Measurements from ENCODE around the gene RARRES2.

DNA sequence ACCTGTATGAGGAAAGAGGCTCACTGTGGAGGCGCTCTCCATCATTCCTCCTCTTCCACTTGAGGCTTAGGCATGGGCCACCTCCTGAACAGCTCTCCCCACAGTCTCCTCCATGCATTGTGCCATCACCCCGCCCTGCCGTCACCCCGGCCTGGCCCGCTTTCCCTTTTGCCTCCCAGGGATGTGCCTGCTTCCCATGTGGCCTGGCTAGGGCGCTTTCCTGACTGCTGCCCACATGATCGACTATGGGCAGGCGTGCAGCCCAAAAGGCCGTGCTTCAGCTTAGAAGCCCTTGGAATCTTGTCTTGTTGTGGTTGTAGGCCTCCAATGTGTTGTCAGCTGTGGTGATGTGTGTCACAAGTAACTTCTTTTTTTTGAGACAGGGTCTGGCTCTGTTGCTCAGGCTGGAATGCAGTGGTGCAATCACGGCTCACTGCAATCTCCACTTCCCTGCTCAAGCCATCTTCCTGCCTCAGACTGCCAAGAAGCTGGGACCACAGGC lies 16.3 kb downstream of the RARRES2 start:
- TF ChIP-seq, protein P1, sequence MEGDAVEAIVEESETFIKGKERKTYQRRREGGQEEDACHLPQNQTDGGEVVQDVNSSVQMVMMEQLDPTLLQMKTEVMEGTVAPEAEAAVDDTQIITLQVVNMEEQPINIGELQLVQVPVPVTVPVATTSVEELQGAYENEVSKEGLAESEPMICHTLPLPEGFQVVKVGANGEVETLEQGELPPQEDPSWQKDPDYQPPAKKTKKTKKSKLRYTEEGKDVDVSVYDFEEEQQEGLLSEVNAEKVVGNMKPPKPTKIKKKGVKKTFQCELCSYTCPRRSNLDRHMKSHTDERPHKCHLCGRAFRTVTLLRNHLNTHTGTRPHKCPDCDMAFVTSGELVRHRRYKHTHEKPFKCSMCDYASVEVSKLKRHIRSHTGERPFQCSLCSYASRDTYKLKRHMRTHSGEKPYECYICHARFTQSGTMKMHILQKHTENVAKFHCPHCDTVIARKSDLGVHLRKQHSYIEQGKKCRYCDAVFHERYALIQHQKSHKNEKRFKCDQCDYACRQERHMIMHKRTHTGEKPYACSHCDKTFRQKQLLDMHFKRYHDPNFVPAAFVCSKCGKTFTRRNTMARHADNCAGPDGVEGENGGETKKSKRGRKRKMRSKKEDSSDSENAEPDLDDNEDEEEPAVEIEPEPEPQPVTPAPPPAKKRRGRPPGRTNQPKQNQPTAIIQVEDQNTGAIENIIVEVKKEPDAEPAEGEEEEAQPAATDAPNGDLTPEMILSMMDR (IDR thresholded peaks at IDR 0.05; ENCODE audit: insufficient read depth, low read length, poor library complexity, severe bottlenecking), result no peak
- TF ChIP-seq EZH2phosphoT487 (conservative IDR thresholded peaks at IDR 0.05; ENCODE audit: low read length), result no peak

Measured in SU-DHL-6 (cell line).